Small intestine (tissue), 7 donors: ENCODE measurements around the gene RAN. TPM values are rescaled to one million over a fixed set of nuclear protein-coding genes. Genes with fewer than 3 reads are reported as not detected.

Experiments
- DNase-seq, 2 donors: peaks; one replicate each; pipeline versions ENCODE4 v3.0.0 to v3.0.0-alpha.2; 2013
- FAIRE-seq: peaks from 2 replicates; lab custom pipeline; 2012; peaks lifted over from hg19 to GRCh38; lab: Jason Lieb, UNC
- H3K27ac ChIP-seq, 3 donors: one replicate each; pipeline ENCODE4 v1.5.1; 2013; ENCODE audit warnings: low read length in 2 of 3, mild to moderate bottlenecking in 2 of 3, control low read depth in 1 of 3, inconsistent platforms in 1 of 3, low read depth in 1 of 3, moderate library complexity in 1 of 3
- H3K27me3 ChIP-seq, 3 donors: one replicate each; pipeline ENCODE4 v1.6.1; 2013; ENCODE audit warnings: low read length in 3 of 3, inconsistent platforms in 1 of 3; ENCODE audit not compliant: control insufficient read depth in 3 of 3, insufficient read depth in 3 of 3
- H3K36me3 ChIP-seq, 3 donors: one replicate each; pipeline ENCODE4 v1.6.1; 2013; ENCODE audit warnings: low read length in 3 of 3, inconsistent platforms in 1 of 3, low read depth in 1 of 3, mild to moderate bottlenecking in 1 of 3, moderate library complexity in 1 of 3; ENCODE audit not compliant: control insufficient read depth in 3 of 3, insufficient read depth in 2 of 3
- H3K4me1 ChIP-seq, 3 donors: one replicate each; pipeline ENCODE4 v1.6.1; 2013; ENCODE audit warnings: low read length in 2 of 3, inconsistent platforms in 1 of 3, low read depth in 1 of 3, mild to moderate bottlenecking in 1 of 3, moderate library complexity in 1 of 3; ENCODE audit not compliant: control insufficient read depth in 3 of 3, insufficient read depth in 2 of 3
- H3K4me3 ChIP-seq, 3 donors: one replicate each; pipeline ENCODE4 v1.5.1; 2013; ENCODE audit warnings: low read length in 3 of 3, control low read depth in 1 of 3, inconsistent platforms in 1 of 3, low read depth in 1 of 3, mild to moderate bottlenecking in 1 of 3, moderate library complexity in 1 of 3
- H3K9me3 ChIP-seq, 2 donors: one replicate each; pipeline ENCODE4 v1.6.1; 2013; ENCODE audit warnings: low read depth in 1 of 2, low read length in 1 of 2; ENCODE audit not compliant: control insufficient read depth in 2 of 2, insufficient read depth in 1 of 2
- WGBS, 3 donors: extraction: QIAGEN DNeasy Blood & Tissue Kit; methylation state at CpG; one replicate each; pipeline ENCODE4 v1.1.7; 2013; 5-methylcytosine and 5-hydroxymethylcytosine counted together
- polyA plus RNA-seq, 4 donors: library from polyadenylated mRNA; stranded (reverse) in 3 of 4; unstranded in 1 of 4; fragments of 200-250 nt in 3 of 4; fragments of 120-200 nt in 1 of 4; gene quantifications; one replicate each; pipeline versions ENCODE4 v1.2.1 to v1.2.3, GENCODE V29; 2013
- donor health status: healthy with polysubstance abuse.
- donor health status: control.
- donor health status: control.
- donor health status: Bipolar disorder and iron deficiency.
- donor health status: healthy.

The RAN gene
- polyA plus RNA-seq, 4 donors = 241 to 577 (median 378) TPM

- no peak overlapping the region for H3K4me3 ChIP-seq
- H3K9me3 ChIP-seq = no peaks in the 10 kb centered on the region
- no peaks in the 10 kb centered on the region for H3K27me3 ChIP-seq
- peaks cover 0 to 38% (median 0%) of the 10 kb centered on the region in 3 donors for H3K4me1 ChIP-seq
- 81 to 92% (median 84%) methylated on average over 14 of the region's 14 CpGs for WGBS, 3 donors
- H3K36me3 ChIP-seq = peaks cover 0 to 5% (median 0%) of the 10 kb centered on the region in 3 donors
- no peak for FAIRE-seq
- no peak for DNase-seq
- H3K27ac ChIP-seq = peak overlapping the region in 1 of 3 donors; percentile 70
Observed at GRCh38 chr12:130830246-130830551, 41.7 kb upstream of the RAN start.

GRCh38 chr12:130831246-130831645 is 40.6 kb upstream of the RAN start:
- Histone ChIP-seq H3K27ac (peak overlapping the region in 1 of 3 donors; percentile 70), H3K36me3 (peaks cover 0 to 2% (median 0%) of the 10 kb centered on the region in 3 donors), H3K9me3 (no peaks in the 10 kb centered on the region), H3K4me1 (peaks cover 0 to 38% (median 0%) of the 10 kb centered on the region in 3 donors), H3K27me3 (no peaks in the 10 kb centered on the region), H3K4me3 (no peak overlapping the region)
- 80 to 93% (median 92%) methylated on average over 4 of the region's 4 CpGs for WGBS, 3 donors
- no peak for FAIRE-seq
- no peak for DNase-seq

GRCh38 chr12:130831876-130832405 is 39.9 kb upstream of the RAN start:
- H3K36me3 ChIP-seq = peaks cover 0 to 2% (median 0%) of the 10 kb centered on the region in 3 donors
- WGBS, 3 donors = 88 to 93% (median 89%) methylated on average over 5 of the region's 5 CpGs
- H3K4me1 ChIP-seq = peaks cover 0 to 38% (median 0%) of the 10 kb centered on the region in 3 donors
- peak overlapping the region in 1 of 3 donors; percentile 71 for H3K27ac ChIP-seq
- no peaks in the 10 kb centered on the region for H3K9me3 ChIP-seq
- DNase-seq (no peak), FAIRE-seq (no peak)
- no peak overlapping the region for H3K4me3 ChIP-seq
- no peaks in the 10 kb centered on the region for H3K27me3 ChIP-seq

GRCh38 chr12:130832561-130833209 is 39.2 kb upstream of the RAN start:
- 62 to 67% (median 64%) methylated on average over 17 of the region's 17 CpGs for WGBS, 3 donors
- H3K27me3 ChIP-seq = no peaks in the 10 kb centered on the region
- H3K9me3 ChIP-seq = no peaks in the 10 kb centered on the region
- DNase-seq (peak in 1 of 2 donors; percentile 89), FAIRE-seq (no peak)
- no peak overlapping the region for H3K4me3 ChIP-seq
- H3K4me1 ChIP-seq = peaks cover 0 to 34% (median 0%) of the 10 kb centered on the region in 3 donors
- H3K36me3 ChIP-seq = peaks cover 0 to 2% (median 0%) of the 10 kb centered on the region in 3 donors
- H3K27ac ChIP-seq = peak overlapping the region in 1 of 3 donors; percentile 71

GRCh38 chr12:130835011-130835410 is 36.9 kb upstream of the RAN start:
- H3K4me1 ChIP-seq = peaks cover 0 to 41% (median 0%) of the 10 kb centered on the region in 3 donors
- no peak overlapping the region for H3K27ac ChIP-seq
- 74 to 87% (median 76%) methylated on average over 11 of the region's 11 CpGs for WGBS, 3 donors
- H3K36me3 ChIP-seq = peaks cover 0 to 2% (median 0%) of the 10 kb centered on the region in 3 donors
- H3K27me3 ChIP-seq = no peaks in the 10 kb centered on the region
- no peak for DNase-seq
- no peak for FAIRE-seq
- no peak overlapping the region for H3K4me3 ChIP-seq
- no peaks in the 10 kb centered on the region for H3K9me3 ChIP-seq

GRCh38 chr12:130835436-130835835 is 36.4 kb upstream of the RAN start:
- no peak for DNase-seq
- Histone ChIP-seq H3K4me3 (no peak overlapping the region), H3K27ac (no peak overlapping the region), H3K36me3 (peaks cover 0 to 2% (median 0%) of the 10 kb centered on the region in 3 donors), H3K9me3 (no peaks in the 10 kb centered on the region), H3K27me3 (no peaks in the 10 kb centered on the region), H3K4me1 (peaks cover 0 to 39% (median 0%) of the 10 kb centered on the region in 3 donors)
- 76 to 86% (median 85%) methylated on average over 6 of the region's 6 CpGs for WGBS, 3 donors
- no peak for FAIRE-seq

GRCh38 chr12:130838284-130838950 is 33.4 kb upstream of the RAN start:
- no peaks in the 10 kb centered on the region for H3K9me3 ChIP-seq

GRCh38 chr12:130838951-130839769 is 32.7 kb upstream of the RAN start, which contains the start of gene STX2:
TSS of gene STX2 (minus strand) at chr12:130839250. CDS start at chr12:130839099, 151 bp downstream.
- Histone ChIP-seq H3K9me3 (no peaks in the 10 kb centered on the region), H3K36me3 (peaks cover 0 to 2% (median 0%) of the 10 kb centered on the region in 3 donors), H3K27ac (peak within 1 kb of the TSS in 1 of 3 donors; percentile 20), H3K27me3 (no peaks in the 10 kb centered on the region), H3K4me1 (peaks cover 0 to 9% (median 0%) of the 10 kb centered on the region in 3 donors), H3K4me3 (peak within 1 kb of the TSS; percentile 63 to 83 (median 66))
- peak; percentile 74 to 93 for DNase-seq
- no peak for FAIRE-seq
- WGBS, 3 donors = 1% methylated on average over 37 to 79 of the region's 79 CpGs

More at GRCh38 chr12:130838284-130838950, 33.4 kb upstream of the RAN start:
- WGBS, 3 donors = 3 to 6% (median 6%) methylated on average over 29 to 38 of the region's 38 CpGs
- Histone ChIP-seq H3K27me3 (no peaks in the 10 kb centered on the region), H3K4me1 (peaks cover 0 to 14% (median 0%) of the 10 kb centered on the region in 3 donors), H3K4me3 (peak overlapping the region; percentile 63 to 83 (median 66)), H3K27ac (peak overlapping the region in 1 of 3 donors; percentile 14), H3K36me3 (peaks cover 0 to 2% (median 0%) of the 10 kb centered on the region in 3 donors)
- DNase-seq (peak; percentile 23 to 61), FAIRE-seq (no peak)
